ENCODE data around the gene NKD2.

Gene NKD2

DNA sequence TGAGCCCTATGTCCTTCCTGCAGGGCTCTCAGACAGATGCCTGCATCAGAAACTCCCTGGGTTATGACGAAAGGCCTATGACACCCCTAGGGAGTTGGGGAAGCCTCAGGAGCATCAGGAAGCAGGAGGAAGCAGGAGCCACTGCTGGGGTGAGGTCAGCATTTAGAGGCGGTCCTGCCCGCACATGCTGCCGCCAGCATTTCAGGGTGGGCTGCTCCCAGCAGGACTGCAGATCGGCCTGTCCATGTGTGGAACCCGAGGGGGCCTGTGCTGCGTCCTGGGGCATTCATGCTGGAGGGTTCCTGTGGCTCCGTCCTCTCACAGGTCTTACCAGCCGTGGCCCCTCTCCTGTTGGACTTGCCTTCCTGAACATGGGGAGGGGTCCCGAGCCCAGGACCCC is 6.9 kb downstream of the NKD2 start:
- TF ChIP-seq EZH2phosphoT487 (IDR thresholded peaks at IDR 0.05; ENCODE audit: borderline replicate concordance): no peak
- TF ChIP-seq, protein P1, sequence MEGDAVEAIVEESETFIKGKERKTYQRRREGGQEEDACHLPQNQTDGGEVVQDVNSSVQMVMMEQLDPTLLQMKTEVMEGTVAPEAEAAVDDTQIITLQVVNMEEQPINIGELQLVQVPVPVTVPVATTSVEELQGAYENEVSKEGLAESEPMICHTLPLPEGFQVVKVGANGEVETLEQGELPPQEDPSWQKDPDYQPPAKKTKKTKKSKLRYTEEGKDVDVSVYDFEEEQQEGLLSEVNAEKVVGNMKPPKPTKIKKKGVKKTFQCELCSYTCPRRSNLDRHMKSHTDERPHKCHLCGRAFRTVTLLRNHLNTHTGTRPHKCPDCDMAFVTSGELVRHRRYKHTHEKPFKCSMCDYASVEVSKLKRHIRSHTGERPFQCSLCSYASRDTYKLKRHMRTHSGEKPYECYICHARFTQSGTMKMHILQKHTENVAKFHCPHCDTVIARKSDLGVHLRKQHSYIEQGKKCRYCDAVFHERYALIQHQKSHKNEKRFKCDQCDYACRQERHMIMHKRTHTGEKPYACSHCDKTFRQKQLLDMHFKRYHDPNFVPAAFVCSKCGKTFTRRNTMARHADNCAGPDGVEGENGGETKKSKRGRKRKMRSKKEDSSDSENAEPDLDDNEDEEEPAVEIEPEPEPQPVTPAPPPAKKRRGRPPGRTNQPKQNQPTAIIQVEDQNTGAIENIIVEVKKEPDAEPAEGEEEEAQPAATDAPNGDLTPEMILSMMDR (conservative IDR thresholded peaks at IDR 0.05; ENCODE audit: low read length): no peak
- Histone ChIP-seq H3K9me2 (replicated peaks; ENCODE audit: low read depth, low read length) (no peaks in the 10 kb centered on the region), H3K27me3 (ENCODE audit: insufficient read depth, low read length, poor library complexity, severe bottlenecking) (no peaks in the 10 kb centered on the region), H3K4me2 (ENCODE audit: low read depth, low read length, poor library complexity, severe bottlenecking) (no peak overlapping the region), H3K4me3 (ENCODE audit: low read length, poor library complexity, severe bottlenecking) (no peak overlapping the region), H3K9me3 (ENCODE audit: insufficient read depth, low read depth, low read length) (no peaks in the 10 kb centered on the region), H3K4me1 (ENCODE audit: insufficient read depth, low read length, poor library complexity, severe bottlenecking) (peaks cover 9% of the 10 kb centered on the region), H3K9ac (ENCODE audit: low read depth, low read length, poor library complexity, severe bottlenecking) (no peak overlapping the region), H3F3A (ENCODE audit: low read depth) (no peaks in the 10 kb centered on the region), H4K20me1 (ENCODE audit: insufficient read depth, low read length, poor library complexity, severe bottlenecking) (peaks cover 26% of the 10 kb centered on the region), H3K79me2 (ENCODE audit: insufficient read depth, low read length) (peaks cover 39% of the 10 kb centered on the region), H3K36me3 (ENCODE audit: insufficient read depth, low read length) (no peaks in the 10 kb centered on the region; the same call in 1 of the 2 replicates), H2AFZ (ENCODE audit: low read length) (no peak overlapping the region)

DNA sequence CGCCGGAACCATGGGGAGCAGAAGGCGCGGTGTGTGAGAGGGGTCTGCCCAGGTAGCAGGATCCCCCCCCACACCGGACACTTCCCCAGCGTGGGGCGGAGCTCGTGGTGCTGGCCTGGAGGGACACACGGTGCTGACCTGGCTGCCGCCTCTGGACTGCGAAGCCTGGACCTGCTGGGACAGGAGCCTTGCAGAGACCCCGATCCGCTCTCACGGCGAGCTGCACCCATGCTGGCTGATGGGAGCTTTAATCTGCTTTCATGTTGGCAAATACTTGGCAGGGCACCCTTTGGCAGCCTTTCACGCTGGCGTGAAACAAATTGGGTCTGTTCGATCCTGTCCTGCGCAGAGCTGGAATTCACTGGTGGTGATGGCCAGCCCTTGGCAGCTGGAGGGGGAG is 7.4 kb downstream of the NKD2 start:
- peaks cover 4% of the 10 kb centered on the region for H3K4me1 ChIP-seq (ENCODE audit: insufficient read depth, low read length, poor library complexity, severe bottlenecking)
- H3K36me3 ChIP-seq (ENCODE audit: insufficient read depth, low read length): no peaks in the 10 kb centered on the region; the same call in 1 of the 2 replicates
- TF ChIP-seq EZH2phosphoT487 (IDR thresholded peaks at IDR 0.05; ENCODE audit: borderline replicate concordance): no peak
- TF ChIP-seq, protein P1 (conservative IDR thresholded peaks at IDR 0.05; ENCODE audit: low read length): no peak
- H3K79me2 ChIP-seq (ENCODE audit: insufficient read depth, low read length): peaks cover 33% of the 10 kb centered on the region
- H2AFZ ChIP-seq (ENCODE audit: low read length): no peak overlapping the region
- no peak overlapping the region for H3K9ac ChIP-seq (ENCODE audit: low read depth, low read length, poor library complexity, severe bottlenecking)
- no peaks in the 10 kb centered on the region for H3K27me3 ChIP-seq (ENCODE audit: insufficient read depth, low read length, poor library complexity, severe bottlenecking)
- H3K9me2 ChIP-seq (replicated peaks; ENCODE audit: low read depth, low read length): no peaks in the 10 kb centered on the region
- H3K4me3 ChIP-seq (ENCODE audit: low read length, poor library complexity, severe bottlenecking): no peak overlapping the region
- peaks cover 21% of the 10 kb centered on the region for H4K20me1 ChIP-seq (ENCODE audit: insufficient read depth, low read length, poor library complexity, severe bottlenecking)
- H3K4me2 ChIP-seq (ENCODE audit: low read depth, low read length, poor library complexity, severe bottlenecking): no peak overlapping the region
- no peaks in the 10 kb centered on the region for H3F3A ChIP-seq (ENCODE audit: low read depth)
- H3K9me3 ChIP-seq (ENCODE audit: insufficient read depth, low read depth, low read length): no peaks in the 10 kb centered on the region

DNA sequence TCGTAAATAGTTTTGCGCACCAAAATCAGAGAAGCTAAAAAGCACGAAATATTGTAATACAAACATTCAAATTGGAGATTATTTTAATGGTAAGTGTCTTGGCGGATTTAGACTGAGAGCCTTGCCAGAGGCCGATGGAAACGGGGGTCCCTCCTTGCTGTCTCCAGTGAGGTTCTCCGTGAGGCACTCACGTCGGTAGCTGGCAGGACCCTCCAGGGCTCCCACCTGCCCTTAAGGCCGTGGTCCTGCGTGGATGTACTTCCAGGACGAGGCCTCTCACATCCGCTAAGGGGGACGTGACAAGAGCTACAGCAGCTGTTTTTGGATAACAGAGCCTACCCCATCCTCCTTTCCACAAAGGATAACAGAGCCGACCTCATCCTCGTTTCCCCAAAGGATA is 7.9 kb downstream of the NKD2 start:
- H3K27me3 ChIP-seq (ENCODE audit: insufficient read depth, low read length, poor library complexity, severe bottlenecking): no peaks in the 10 kb centered on the region
- H3K79me2 ChIP-seq (ENCODE audit: insufficient read depth, low read length): peaks cover 29% of the 10 kb centered on the region
- H3K4me1 ChIP-seq (ENCODE audit: insufficient read depth, low read length, poor library complexity, severe bottlenecking): peaks cover under 1% of the 10 kb centered on the region
- no peak for TF ChIP-seq EZH2phosphoT487 (IDR thresholded peaks at IDR 0.05; ENCODE audit: borderline replicate concordance)
- TF ChIP-seq, protein P1 (conservative IDR thresholded peaks at IDR 0.05; ENCODE audit: low read length): no peak
- no peaks in the 10 kb centered on the region for H3K9me3 ChIP-seq (ENCODE audit: insufficient read depth, low read depth, low read length)
- no peaks in the 10 kb centered on the region for H3K9me2 ChIP-seq (replicated peaks; ENCODE audit: low read depth, low read length)
- no peak overlapping the region for H2AFZ ChIP-seq (ENCODE audit: low read length)
- no peaks in the 10 kb centered on the region for H3F3A ChIP-seq (ENCODE audit: low read depth)
- no peaks in the 10 kb centered on the region; the same call in 1 of the 2 replicates for H3K36me3 ChIP-seq (ENCODE audit: insufficient read depth, low read length)
- H4K20me1 ChIP-seq (ENCODE audit: insufficient read depth, low read length, poor library complexity, severe bottlenecking): peaks cover 18% of the 10 kb centered on the region
- H3K4me2 ChIP-seq (ENCODE audit: low read depth, low read length, poor library complexity, severe bottlenecking): no peak overlapping the region
- H3K9ac ChIP-seq (ENCODE audit: low read depth, low read length, poor library complexity, severe bottlenecking): no peak overlapping the region
- H3K4me3 ChIP-seq (ENCODE audit: low read length, poor library complexity, severe bottlenecking): no peak overlapping the region
